ENCODE measurements around the gene KRTAP12-1. TPM values are rescaled to one million over a fixed set of nuclear protein-coding genes. Genes with fewer than 3 reads are reported as not detected.
"Not testable (repeated sequence)": the region's sequence is repeated elsewhere in the genome, so short reads cannot be mapped to it uniquely, and the experiment has no call there.

KRTAP12-1 gene
- total and polyA plus RNA-seq, 2 of the 8 experiments (the other 6 are each of a cell fraction or from before 2014, with no cell fraction given): 0.50 to 0.73 TPM

- not testable (repeated sequence) for H3K23me2 ChIP-seq (ENCODE audit: low read depth, low read length); H2BK20ac ChIP-seq (ENCODE audit: low read length); H4K5ac ChIP-seq (ENCODE audit: insufficient read length, low read depth, low read length); H2BK120ac ChIP-seq (replicated peaks; ENCODE audit: low read depth, low read length); FAIRE-seq; H3K27me3 ChIP-seq (replicated peaks in 1 of 4; ENCODE audit: control insufficient read depth in 3 of 4, extremely low read depth in 1 of 4, insufficient read depth in 3 of 4, low read length in 3 of 4); H4K20me1 ChIP-seq (replicated peaks in 1 of 2; ENCODE audit: control insufficient read depth in 1 of 2, insufficient read depth in 2 of 2, low read length in 2 of 2); H4K8ac ChIP-seq (ENCODE audit: extremely low read depth, insufficient read depth, low read length); H3K36me3 ChIP-seq (ENCODE audit: control insufficient read depth in 2 of 4, insufficient read depth in 4 of 4, low read length in 3 of 4); H3K4ac ChIP-seq (replicated peaks; ENCODE audit: insufficient read length, low read depth, low read length); H3K27ac ChIP-seq (ENCODE audit: low read depth, low read length); H4K91ac ChIP-seq (replicated peaks; ENCODE audit: insufficient read length, low read length); H2AFZ ChIP-seq (ENCODE audit: low read length); H3K4me2 ChIP-seq (ENCODE audit: insufficient read depth in 1 of 2, low read depth in 2 of 2, low read length in 2 of 2); H3K9me3 ChIP-seq (ENCODE audit: insufficient read depth in 2 of 2, low read depth in 1 of 2, low read length in 1 of 2); H3K79me1 ChIP-seq (ENCODE audit: low read depth, low read length); H3K4me3 ChIP-seq (ENCODE audit: extremely low read depth in 1 of 4, insufficient read depth in 2 of 4, low read depth in 3 of 4, low read length in 4 of 4); DNase-seq (ENCODE audit: low read depth in 1 of 2, low spot score in 2 of 2); H3K79me2 ChIP-seq (ENCODE audit: control insufficient read depth in 1 of 2, insufficient read depth in 2 of 2, low read length in 2 of 2); H3K56ac ChIP-seq (replicated peaks; ENCODE audit: insufficient read length, low read depth, low read length); H3K23ac ChIP-seq (ENCODE audit: insufficient read length); H3K9ac ChIP-seq (replicated peaks in 1 of 4; ENCODE audit: extremely low read depth in 1 of 4, low read depth in 3 of 4, low read length in 3 of 4); H3K14ac ChIP-seq (ENCODE audit: insufficient read length)
- H3K4me1 ChIP-seq (replicated peaks in 1 of 4; ENCODE audit: control insufficient read depth in 3 of 4, insufficient read depth in 4 of 4, low read length in 3 of 4): peaks cover 0 to 14% (median 4%) of the 10 kb centered on the region in 4 experiments; a peak in 3 of 7 replicates
- 94% methylated on average over 9 of the region's 21 CpGs; no CpG with 5 or more reads in 1 of the 2 experiments for WGBS, 2 experiments (ENCODE audit: extremely low coverage in 1 of 2, insufficient coverage in 1 of 2, insufficient read length in 1 of 2, insufficient replicate concordance in 2 of 2, low coverage in 1 of 2, low lambda C conversion rate in 2 of 2, missing lambda C conversion rate in 1 of 2)
- TF ChIP-seq KDM1A (IDR thresholded peaks at IDR 0.05; ENCODE audit: borderline replicate concordance, low read length): 0 out of 2 replicates have a peak, but pooled peaks have one; percentile 27
- H3K18ac ChIP-seq (ENCODE audit: extremely low read depth, low read length): peak within 1 kb of the TSS; percentile 60
- ChIA-PET CTCF (ENCODE audit: partially characterized antibody) (interaction anchor here (0.6 to 2.5 kb wide), 6 partner anchors 9 to 153 kb away, joined by 3 to 8 read pairs (median 5); no protein-coding TSS in a partner anchor), POLR2A (ENCODE audit: partially characterized antibody) (interaction anchor here (1.1 kb wide), 1 partner anchor 39 kb away, joined by 4 read pairs; no protein-coding TSS in a partner anchor)
- peak within 1 kb of the TSS; percentile 61; the same call in 1 of the 2 replicates for H2BK15ac ChIP-seq (ENCODE audit: low read length)
- H2BK5ac ChIP-seq (ENCODE audit: low read depth, low read length): peak within 1 kb of the TSS; percentile 24
- 0 out of 2 replicates have a peak within 1 kb of the TSS, but pooled peaks have one; percentile 6 for H2AK5ac ChIP-seq (ENCODE audit: low read depth, low read length)
- peak within 1 kb of the TSS; percentile 80; the same call in 1 of the 2 replicates for H2BK12ac ChIP-seq (ENCODE audit: low read depth, low read length)
These were observed 35.4 kb downstream of the KRTAP12-1 start, which contains the start of gene KRTAP10-11 for GRCh38 chr21:44646366-44647221. KRTAP10-11 (plus strand) TSS chr21:44646414; CDS start chr21:44646459, 45 bp downstream.

Data from H1 (cell line).